ENCODE results near the gene UBC.

DNA sequence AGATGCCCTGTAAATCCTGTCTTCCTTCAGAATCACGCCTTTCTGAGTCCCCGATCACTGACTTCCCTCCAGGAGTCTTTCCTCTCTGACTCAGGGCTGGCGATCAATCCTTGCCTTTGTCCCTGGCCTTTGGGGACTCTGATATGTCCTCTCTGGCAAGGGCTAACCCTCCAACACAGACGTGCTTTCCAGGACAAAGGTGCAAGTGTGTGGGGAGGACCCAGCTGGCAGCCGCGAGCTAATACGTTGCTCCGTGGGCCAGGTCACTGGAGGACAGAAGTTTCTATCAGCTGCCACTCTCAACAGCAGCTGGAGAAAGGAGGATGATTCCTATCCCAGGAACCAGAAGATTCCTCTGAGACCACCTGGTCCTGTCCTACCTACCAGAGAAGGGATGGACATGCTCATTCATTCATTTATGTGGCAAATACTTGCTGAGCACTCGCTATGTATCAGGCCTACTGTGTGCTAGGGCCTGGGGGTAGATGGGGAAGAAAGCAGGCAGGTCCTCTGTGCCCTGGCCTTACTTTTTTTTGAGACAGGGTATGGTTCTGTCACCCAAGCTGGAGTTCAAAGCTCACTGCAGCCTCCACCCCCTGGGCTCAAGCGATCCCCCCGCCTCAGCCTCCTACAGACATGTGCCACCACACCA lies 42.3 kb downstream of the UBC start:
- TF ChIP-seq GATA2 (IDR thresholded peaks at IDR 0.05; ENCODE audit: low read depth, low read length) (no peak), GATA3 (IDR thresholded peaks at IDR 0.05; ENCODE audit: low read depth, low read length) (no peak)

All from SH-SY5Y (cell line).